ENCODE measurements around the gene BMPR1B.

Gene BMPR1B

DNA sequence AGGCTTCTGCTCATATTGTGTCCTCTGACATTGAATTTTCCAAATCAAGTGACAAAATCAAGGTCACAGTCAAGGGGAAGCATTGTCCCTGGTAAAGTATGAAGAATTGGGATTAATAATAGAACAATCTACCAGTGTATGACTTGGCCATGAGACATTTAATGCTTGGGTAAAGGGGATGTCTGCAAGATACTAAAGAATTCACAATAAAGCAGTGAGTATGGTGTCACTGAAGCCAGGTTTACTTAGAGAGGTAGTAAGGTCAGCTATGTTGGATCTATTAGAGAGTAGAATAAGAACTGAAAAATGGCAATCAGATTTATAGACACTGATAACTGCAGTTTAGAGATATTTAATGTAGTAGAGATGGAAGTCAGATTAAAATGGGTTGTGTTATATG is 349.2 kb downstream of the BMPR1B start:
- Histone ChIP-seq H3K27ac (no peak overlapping the region), H3K4me3 (no peak overlapping the region)
- no peak for DNase-seq (ENCODE audit: low spot score)
- TF ChIP-seq, protein P1, sequence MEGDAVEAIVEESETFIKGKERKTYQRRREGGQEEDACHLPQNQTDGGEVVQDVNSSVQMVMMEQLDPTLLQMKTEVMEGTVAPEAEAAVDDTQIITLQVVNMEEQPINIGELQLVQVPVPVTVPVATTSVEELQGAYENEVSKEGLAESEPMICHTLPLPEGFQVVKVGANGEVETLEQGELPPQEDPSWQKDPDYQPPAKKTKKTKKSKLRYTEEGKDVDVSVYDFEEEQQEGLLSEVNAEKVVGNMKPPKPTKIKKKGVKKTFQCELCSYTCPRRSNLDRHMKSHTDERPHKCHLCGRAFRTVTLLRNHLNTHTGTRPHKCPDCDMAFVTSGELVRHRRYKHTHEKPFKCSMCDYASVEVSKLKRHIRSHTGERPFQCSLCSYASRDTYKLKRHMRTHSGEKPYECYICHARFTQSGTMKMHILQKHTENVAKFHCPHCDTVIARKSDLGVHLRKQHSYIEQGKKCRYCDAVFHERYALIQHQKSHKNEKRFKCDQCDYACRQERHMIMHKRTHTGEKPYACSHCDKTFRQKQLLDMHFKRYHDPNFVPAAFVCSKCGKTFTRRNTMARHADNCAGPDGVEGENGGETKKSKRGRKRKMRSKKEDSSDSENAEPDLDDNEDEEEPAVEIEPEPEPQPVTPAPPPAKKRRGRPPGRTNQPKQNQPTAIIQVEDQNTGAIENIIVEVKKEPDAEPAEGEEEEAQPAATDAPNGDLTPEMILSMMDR (IDR thresholded peaks at IDR 0.05): no peak

- TF ChIP-seq, protein P1 (IDR thresholded peaks at IDR 0.05): no peak
- H3K27ac ChIP-seq: no peak overlapping the region
- DNase-seq (ENCODE audit: low spot score): no peak
- H3K4me3 ChIP-seq: no peak overlapping the region
These were observed 349.9 kb downstream of the BMPR1B start for GRCh38 chr4:95107635-95108034.

DNA sequence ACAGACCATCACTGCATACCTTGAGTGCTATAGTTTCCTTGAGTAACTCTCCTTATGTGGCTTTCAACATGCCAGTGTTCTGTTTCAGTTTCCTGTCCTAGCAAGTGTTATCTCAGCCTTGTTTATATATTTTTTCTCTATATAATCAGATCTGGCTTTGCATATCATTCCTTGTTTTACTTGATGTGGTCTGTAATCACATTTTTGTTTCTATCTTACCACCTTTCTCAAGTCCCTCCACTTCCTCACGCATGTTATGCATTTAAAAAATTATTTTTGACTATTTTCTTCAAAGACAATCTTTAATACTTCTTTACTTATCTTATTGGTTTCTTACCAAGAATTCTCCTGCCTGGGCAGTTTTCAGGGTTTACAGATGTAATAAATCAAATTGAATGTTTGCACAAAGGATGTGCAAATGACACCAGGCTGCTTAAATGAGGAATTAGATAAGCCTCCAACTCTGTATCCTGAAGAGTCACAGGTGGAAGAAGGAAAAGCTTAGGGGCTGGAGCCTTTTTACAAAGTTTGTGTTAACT is 351.2 kb downstream of the BMPR1B start:
- H3K27ac ChIP-seq: no peak overlapping the region
- no peak for DNase-seq (ENCODE audit: low spot score)
- TF ChIP-seq, protein P1 (IDR thresholded peaks at IDR 0.05): no peak
- H3K4me3 ChIP-seq: no peak overlapping the region

DNA sequence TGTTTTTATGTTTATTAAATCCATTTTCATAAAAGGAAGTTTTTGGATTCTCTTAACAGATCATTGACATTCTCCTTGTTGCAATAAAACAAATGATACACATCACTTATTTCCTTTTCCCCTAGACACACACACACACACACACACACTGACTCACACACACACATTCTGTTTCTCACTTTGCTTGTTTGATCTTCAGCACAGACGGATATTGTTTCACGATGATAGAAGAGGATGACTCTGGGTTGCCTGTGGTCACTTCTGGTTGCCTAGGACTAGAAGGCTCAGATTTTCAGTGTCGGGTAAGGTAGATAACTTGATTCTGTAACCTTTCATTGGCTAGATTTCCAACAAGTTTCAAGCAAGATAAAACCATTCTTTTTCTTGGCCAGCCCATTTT is 356.8 kb downstream of the BMPR1B start:
- Histone ChIP-seq H3K27ac (no peak overlapping the region), H3K4me3 (no peak overlapping the region)
- no peak for DNase-seq (ENCODE audit: low spot score)
- TF ChIP-seq, protein P1 (IDR thresholded peaks at IDR 0.05): no peak

GRCh38 chr4:95118497-95118896 is 360.7 kb downstream of the BMPR1B start:
- TF ChIP-seq, protein P1 (IDR thresholded peaks at IDR 0.05): no peak
- DNase-seq (ENCODE audit: low spot score): no peak
- no peak overlapping the region for H3K27ac ChIP-seq
- no peak overlapping the region for H3K4me3 ChIP-seq

GRCh38 chr4:95120456-95120855 is 362.7 kb downstream of the BMPR1B start:
- H3K27ac ChIP-seq: no peak overlapping the region
- no peak overlapping the region for H3K4me3 ChIP-seq
- DNase-seq (ENCODE audit: low spot score): no peak
- TF ChIP-seq, protein P1 (IDR thresholded peaks at IDR 0.05): no peak

GRCh38 chr4:95122001-95122400 is 364.2 kb downstream of the BMPR1B start:
- Histone ChIP-seq H3K4me3 (no peak overlapping the region), H3K27ac (no peak overlapping the region)
- DNase-seq (ENCODE audit: low spot score): no peak
- TF ChIP-seq, protein P1 (IDR thresholded peaks at IDR 0.05): no peak

Data from coronary artery (tissue), 2 donors.